ENCODE measurements around the gene EIF4G3. TPM values are rescaled to one million over a fixed set of nuclear protein-coding genes. Genes with fewer than 3 reads are reported as not detected.

Gene EIF4G3
- total and polyA plus RNA-seq, 10 of the 15 experiments (the other 5 are each of a cell fraction or from before 2014, with no cell fraction given), result 7.4 to 45.1 (median 29.1) TPM

DNA sequence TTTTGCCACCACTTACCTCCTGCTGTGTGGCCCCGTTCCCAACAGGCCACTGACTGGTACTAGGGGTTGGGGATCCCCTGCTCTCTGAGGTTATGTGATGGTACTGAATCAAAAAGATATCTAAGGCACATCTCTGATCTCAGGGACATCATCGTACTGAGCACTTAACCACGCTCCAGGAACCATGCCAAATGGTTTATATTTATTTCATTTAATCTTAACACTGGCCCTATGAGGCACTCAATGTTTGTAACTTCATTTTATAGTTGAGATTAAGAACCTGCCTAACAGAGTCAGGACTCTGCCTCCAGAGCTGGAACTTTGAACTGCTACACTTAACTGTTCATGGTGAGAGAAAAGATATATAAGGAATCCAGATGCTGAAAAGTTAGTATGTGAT, 291.6 kb downstream of the EIF4G3 start:
- no peak overlapping the region for H3K27ac ChIP-seq (ENCODE audit: control insufficient read depth, insufficient read depth)
- WGBS (ENCODE audit: insufficient coverage, insufficient replicate concordance, low lambda C conversion rate, missing lambda C conversion rate), result 98% methylated on average over 3 of the region's 3 CpGs
- CTCF ChIA-PET, result no interaction called here
- FAIRE-seq (no peak), DNase-seq (ENCODE audit: low read depth, low spot score) (no peak), ATAC-seq (no peak)
- no peaks in the 10 kb centered on the region for H3K27me3 ChIP-seq (replicated peaks in 1 of 2; ENCODE audit: control insufficient read depth in 2 of 2, insufficient read depth in 2 of 2, low read length in 1 of 2)
- no peaks in the 10 kb centered on the region for H3K79me2 ChIP-seq (ENCODE audit: control insufficient read depth, insufficient read depth, low read length)
- no peak overlapping the region for H2AFZ ChIP-seq (ENCODE audit: control insufficient read depth, low read depth, low read length)
- 0 out of 4 replicates have a peak, but pooled peaks cover 0 to 2% of the 10 kb centered on the region in 2 experiments for H3K36me3 ChIP-seq (ENCODE audit: control insufficient read depth in 2 of 2, insufficient read depth in 2 of 2, low read length in 1 of 2)
- POLR2A ChIA-PET, result no interaction called here
- TF ChIP-seq ETV6 (conservative IDR thresholded peaks at IDR 0.05 in 1 of 2, IDR thresholded peaks at IDR 0.05 in 1 of 2; ENCODE audit: borderline replicate concordance in 1 of 2, low read depth in 1 of 2) (no peak), POLR2AphosphoS2 (IDR thresholded peaks at IDR 0.05; ENCODE audit: low read depth, low read length) (no peak), SUPT20H (IDR thresholded peaks at IDR 0.05; ENCODE audit: borderline replicate concordance, control insufficient read depth, low read depth, low read length) (no peak), ATF2 (IDR thresholded peaks at IDR 0.05; ENCODE audit: low read length) (no peak), PAX5 (IDR thresholded peaks at IDR 0.05; ENCODE audit: borderline replicate concordance, low read depth, low read length) (no peak)
- RAD21 ChIA-PET (ENCODE audit: unreplicated experiment), result no interaction called here
- BruUV-seq (replicated peaks), result no TSS peak
- no peaks in the 10 kb centered on the region for H3K4me1 ChIP-seq (ENCODE audit: control insufficient read depth, insufficient read depth, low read length)
- no peak overlapping the region for H3K4me3 ChIP-seq
- H3K9ac ChIP-seq (ENCODE audit: control insufficient read depth, insufficient read depth, low read length), result no peak overlapping the region
- no peak overlapping the region for H3K4me2 ChIP-seq (ENCODE audit: control insufficient read depth, insufficient read depth)
- in situ Hi-C loops (cut with MboI) (no loop called here), intact Hi-C loops (cut with micrococcal nuclease; ENCODE audit: unreplicated experiment) (no loop called here)
- SMC1A ChIA-PET (ENCODE audit: uncharacterized antibody, unreplicated experiment), result interaction anchor here (0.6 kb wide), 1 partner anchor 26 kb away, joined by 3 read pairs; no protein-coding TSS in a partner anchor
- no peaks in the 10 kb centered on the region for H3K9me3 ChIP-seq (replicated peaks; ENCODE audit: control insufficient read depth, insufficient read depth, low read length)
- no peaks in the 10 kb centered on the region for H4K20me1 ChIP-seq (ENCODE audit: control insufficient read depth, insufficient read depth)

DNA sequence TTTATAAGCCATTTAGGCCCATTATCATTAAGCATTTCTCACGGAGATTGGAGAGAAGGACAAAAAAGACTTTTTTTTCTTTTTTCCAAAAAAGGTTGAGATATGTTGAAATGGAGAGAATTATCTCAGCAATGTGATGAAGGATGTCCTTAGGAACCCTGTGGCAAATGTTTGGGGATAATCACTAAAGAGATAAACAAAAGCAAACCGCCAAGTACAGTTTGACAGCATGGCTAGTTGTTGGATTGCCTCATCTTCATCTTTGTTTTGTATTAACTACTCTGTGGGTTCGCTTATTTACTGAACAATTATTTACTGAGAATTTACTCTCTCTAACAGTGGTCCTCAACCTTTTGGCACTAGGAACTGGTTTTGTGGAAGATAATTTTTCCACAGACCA, 292.2 kb downstream of the EIF4G3 start:
- RAD21 ChIA-PET (ENCODE audit: unreplicated experiment), result no interaction called here
- SMC1A ChIA-PET (ENCODE audit: uncharacterized antibody, unreplicated experiment), result interaction anchor here (0.6 kb wide), 1 partner anchor 27 kb away, joined by 3 read pairs; no protein-coding TSS in a partner anchor
- CTCF ChIA-PET, result no interaction called here
- Histone ChIP-seq H3K9me3 (replicated peaks; ENCODE audit: control insufficient read depth, insufficient read depth, low read length) (no peaks in the 10 kb centered on the region), H3K9ac (ENCODE audit: control insufficient read depth, insufficient read depth, low read length) (no peak overlapping the region), H3K4me2 (ENCODE audit: control insufficient read depth, insufficient read depth) (no peak overlapping the region), H3K4me3 (no peak overlapping the region), H3K79me2 (ENCODE audit: control insufficient read depth, insufficient read depth, low read length) (no peaks in the 10 kb centered on the region), H2AFZ (ENCODE audit: control insufficient read depth, low read depth, low read length) (no peak overlapping the region), H3K27ac (ENCODE audit: control insufficient read depth, insufficient read depth) (no peak overlapping the region), H3K36me3 (ENCODE audit: control insufficient read depth in 2 of 2, insufficient read depth in 2 of 2, low read length in 1 of 2) (0 out of 4 replicates have a peak, but pooled peaks cover 0 to 2% of the 10 kb centered on the region in 2 experiments), H3K27me3 (replicated peaks in 1 of 2; ENCODE audit: control insufficient read depth in 2 of 2, insufficient read depth in 2 of 2, low read length in 1 of 2) (no peaks in the 10 kb centered on the region), H4K20me1 (ENCODE audit: control insufficient read depth, insufficient read depth) (no peaks in the 10 kb centered on the region), H3K4me1 (ENCODE audit: control insufficient read depth, insufficient read depth, low read length) (no peaks in the 10 kb centered on the region)
- BruUV-seq (replicated peaks), result no TSS peak
- FAIRE-seq (no peak), ATAC-seq (no peak), DNase-seq (ENCODE audit: low read depth, low spot score) (no peak)
- POLR2A ChIA-PET, result no interaction called here
- intact Hi-C loops (cut with micrococcal nuclease; ENCODE audit: unreplicated experiment) (no loop called here), in situ Hi-C loops (cut with MboI) (no loop called here)
- WGBS (ENCODE audit: insufficient coverage, insufficient replicate concordance, low lambda C conversion rate, missing lambda C conversion rate), result 92% methylated on average over 3 of the region's 3 CpGs
- TF ChIP-seq SREBF2 (IDR thresholded peaks at IDR 0.05; ENCODE audit: low read length) (no peak), HDGF (IDR thresholded peaks at IDR 0.05) (no peak), NRF1 (conservative IDR thresholded peaks at IDR 0.05; ENCODE audit: low read depth, low read length) (no peak), E4F1 (IDR thresholded peaks at IDR 0.05; ENCODE audit: borderline replicate concordance, partially characterized antibody) (no peak), NR2C1 (IDR thresholded peaks at IDR 0.05) (no peak), SIX5 (IDR thresholded peaks at IDR 0.05; ENCODE audit: low read depth, low read length, severe bottlenecking) (no peak), SREBF1 (IDR thresholded peaks at IDR 0.05; ENCODE audit: low read length) (no peak), ETV6 (conservative IDR thresholded peaks at IDR 0.05 in 1 of 2, IDR thresholded peaks at IDR 0.05 in 1 of 2; ENCODE audit: borderline replicate concordance in 1 of 2, low read depth in 1 of 2) (no peak)

All from GM12878 (cell line).